ENCODE measurements around the gene PYGM.

The PYGM gene

GRCh38 chr11:64752175-64752970 lies 7.4 kb downstream of the PYGM start:
- no peak for DNase-seq

DNA sequence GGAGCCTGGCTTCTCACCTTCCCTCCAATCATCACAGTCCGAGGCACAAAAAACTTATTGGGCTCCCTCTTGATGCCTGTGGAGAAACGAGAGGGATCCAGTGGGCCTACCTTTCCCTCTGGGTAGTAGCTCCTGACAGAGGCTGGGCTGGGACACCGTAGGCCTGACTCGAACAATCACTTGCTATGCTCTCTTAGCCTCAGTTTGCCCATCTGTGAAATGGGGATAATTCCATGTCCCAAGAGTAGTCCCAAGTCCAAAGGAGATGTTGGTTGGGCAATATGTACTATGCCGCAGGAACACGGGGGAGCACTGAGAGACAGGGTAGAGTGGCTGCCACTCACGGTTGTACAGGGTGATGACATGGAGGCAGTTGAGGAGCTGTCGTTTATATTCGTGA lies 8.2 kb downstream of the PYGM start:
- no peak for DNase-seq

DNA sequence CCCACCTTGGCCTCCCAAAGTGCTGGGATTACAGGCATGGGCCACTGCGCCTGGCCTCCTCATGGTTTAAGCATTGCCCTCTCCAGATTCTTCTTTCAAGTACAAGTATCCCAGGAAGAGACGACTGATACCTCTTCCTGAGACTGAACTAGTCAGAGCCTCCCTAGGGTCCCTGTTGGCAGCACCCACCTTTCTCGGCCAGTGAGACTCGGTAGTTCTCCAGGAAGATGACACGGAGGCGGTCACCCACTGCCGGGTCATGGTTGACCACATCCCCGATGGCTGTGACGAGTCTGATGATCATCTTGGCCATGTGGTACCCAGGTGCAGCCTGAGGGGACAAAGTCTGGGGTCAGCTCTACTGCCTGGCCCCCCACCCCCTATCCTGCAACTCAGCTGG lies 8.6 kb downstream of the PYGM start:
- no peak for DNase-seq

GRCh38 chr11:64750361-64751054 lies 9.3 kb downstream of the PYGM start:
- DNase-seq: no peak

GRCh38 chr11:64747961-64748665 lies 11.7 kb downstream of the PYGM start:
- DNase-seq: no peak

DNA sequence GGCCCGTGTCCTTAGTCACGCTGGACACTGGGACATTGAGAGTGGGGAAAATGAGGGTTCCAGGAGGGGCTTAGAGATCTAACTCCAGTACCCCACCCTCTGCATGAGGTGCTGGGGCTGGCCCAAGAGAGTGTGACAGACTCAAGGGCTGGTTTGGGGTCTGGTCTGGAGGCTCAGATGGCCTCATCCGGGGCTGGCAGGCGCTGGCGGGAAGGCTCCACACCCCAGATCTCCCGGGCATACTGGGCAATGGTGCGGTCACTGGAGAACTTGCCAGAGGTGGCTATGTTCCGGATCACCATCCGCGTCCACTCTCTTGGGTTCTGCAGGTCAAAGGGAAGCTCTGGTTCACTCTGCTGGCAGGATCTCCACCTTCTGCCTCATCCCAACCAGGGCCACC lies 13.3 kb downstream of the PYGM start:
- DNase-seq: no peak

DNA sequence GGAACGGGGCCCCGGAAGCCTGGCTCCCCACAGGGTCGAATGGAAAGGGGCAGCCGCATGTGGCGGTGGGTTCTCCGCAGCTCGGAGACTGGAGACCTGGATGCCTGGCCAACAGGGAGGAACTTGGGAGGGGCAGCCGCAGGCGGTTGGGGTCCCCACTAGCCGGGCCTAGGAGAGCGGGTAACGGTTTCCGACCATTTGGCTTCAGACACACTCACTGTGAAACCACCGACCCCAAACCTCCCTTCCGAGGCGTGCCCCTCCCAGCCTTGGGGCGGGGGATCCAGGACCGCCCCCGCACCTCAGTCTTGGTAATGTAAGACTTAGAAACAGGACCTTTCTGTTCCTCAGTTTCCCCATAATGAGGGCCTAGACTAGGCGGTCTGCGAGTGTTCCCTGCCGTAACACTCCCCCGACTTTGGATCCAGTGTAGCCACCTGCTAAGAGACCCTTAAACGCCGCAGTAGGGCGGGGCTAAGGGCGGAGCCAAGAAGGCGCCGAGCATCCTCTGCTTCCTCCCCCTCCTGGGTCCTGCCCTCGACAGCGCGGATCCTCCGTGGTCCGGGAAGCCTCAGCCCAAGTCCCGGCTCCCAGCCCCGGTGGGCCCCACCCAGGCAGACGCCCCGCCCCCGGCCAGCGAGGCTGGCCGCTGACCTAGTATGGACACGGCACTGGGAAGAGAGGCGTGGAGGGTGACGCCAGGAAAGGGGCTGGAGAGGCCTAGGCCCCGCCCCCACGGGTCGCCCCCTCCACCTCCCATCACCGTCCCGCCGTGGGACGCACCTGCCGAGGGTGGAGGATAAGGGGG lies 14.0 kb downstream of the PYGM start:
- DNase-seq: peak; percentile 62 to 65

DNA sequence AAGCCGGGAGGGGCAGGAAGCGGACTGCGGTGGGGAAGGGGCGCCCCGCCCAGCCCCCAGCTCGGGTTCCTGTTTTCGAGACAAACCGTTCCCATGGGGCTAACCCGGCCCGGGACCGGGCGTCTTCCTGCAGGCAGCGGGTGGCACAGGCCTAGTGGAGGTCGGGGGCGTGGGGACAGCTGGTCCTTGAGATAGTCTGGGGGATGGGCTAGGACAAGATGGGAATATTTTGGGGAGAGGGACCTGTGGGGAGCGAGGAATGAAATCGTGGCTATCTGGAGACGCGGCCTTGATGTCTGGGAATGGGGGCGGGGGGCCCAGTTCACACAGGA lies 14.6 kb downstream of the PYGM start:
- DNase-seq: peak; percentile 61 to 66

- peak in 1 of 2 donors; percentile 38 for DNase-seq
Measured at GRCh38 chr11:64744544-64745188, 15.1 kb downstream of the PYGM start.

DNA sequence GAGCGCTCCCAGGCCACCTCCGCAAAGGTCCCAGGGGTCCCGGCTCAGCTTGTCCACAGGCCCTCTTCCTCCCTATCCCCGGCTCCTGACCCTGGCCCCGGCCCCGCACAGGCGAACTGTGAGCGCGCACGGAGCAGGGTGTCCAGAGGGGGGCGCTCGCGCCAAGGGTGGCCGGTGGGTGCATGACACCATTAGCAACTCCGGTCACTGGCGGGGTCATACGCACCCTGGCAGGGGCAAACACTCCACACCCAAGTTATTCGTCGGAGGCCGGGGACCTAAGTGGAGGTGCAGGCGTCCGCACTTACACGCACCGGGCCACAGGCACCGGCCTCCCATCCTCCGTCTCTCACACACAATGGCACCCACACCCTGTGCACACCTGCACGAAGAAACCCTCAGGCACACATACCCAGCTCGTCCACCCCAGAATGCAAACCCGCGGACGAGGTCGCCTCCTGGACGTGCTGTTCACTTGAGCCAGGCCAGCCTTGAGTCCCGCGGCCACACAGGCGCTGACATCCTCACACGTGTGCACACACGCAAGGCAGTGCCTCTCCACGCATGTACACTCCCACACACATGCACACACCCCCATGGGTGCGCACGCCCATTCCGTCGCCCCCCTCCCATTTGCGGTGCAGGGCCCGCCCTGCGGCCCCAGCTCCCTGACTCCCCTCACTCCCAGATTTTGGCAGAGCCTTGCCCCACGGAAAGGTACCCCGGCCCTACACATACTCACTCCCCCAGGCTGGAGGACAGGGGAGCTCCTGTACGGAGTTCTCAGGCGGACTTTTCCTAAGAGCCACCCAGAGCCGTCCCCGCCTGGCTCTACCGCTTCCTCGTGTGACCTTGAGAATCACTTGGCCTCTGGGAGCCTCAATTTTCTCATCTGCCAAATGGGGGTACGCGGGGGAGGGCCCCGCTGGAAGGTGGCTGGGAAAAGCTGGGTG lies 15.9 kb downstream of the PYGM start, which contains the start of gene RASGRP2:
Gene RASGRP2, minus strand, starts transcription at position 552 of the 953 bp plus-strand sequence. CDS start 1,276 bp downstream, outside the sequence.
- DNase-seq: peak; percentile 82 to 83

- DNase-seq: peak; percentile 83 to 84
Measured at GRCh38 chr11:64742889-64743590, 16.7 kb downstream of the PYGM start.

DNA sequence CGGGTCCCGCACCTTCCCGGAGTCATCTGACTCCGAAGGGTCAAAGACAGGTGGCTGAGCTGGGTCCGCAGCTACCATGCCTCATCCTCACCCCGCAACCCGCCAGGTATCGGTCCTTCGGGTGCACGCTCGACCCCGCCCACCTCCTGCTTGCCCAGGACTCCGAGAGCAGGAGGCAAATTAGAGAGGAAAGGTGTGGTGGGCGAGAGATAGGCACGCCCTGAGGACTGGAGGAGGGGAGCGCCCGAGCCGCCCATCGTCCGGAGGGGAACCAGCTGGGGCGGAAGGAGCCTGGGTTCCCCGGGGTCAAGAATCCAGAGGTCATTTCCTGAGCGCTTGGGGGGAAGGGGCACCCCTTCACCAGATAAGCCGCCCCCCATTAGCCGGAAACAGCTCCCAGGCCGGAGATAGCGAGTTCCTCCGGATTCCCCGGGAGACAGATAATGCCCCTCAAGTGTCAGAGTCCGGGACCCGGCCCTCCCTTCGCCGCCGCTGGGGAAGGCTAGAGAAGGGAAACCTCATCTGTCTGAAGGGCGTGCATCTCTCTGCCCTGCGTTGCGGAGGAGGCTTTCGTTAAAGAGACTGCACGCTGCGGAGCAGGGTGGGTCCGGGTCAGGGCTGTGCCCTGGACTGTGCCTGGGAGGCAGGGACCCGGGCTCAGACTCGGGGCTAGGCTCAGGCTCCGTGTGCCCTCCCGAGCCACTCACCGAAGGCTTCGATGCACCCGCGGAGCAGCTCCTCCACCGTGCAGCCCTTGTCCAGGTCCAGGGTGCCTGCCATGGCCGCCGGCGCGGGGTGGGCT lies 17.5 kb downstream of the PYGM start:
- peak; percentile 41 to 47 for DNase-seq

DNA sequence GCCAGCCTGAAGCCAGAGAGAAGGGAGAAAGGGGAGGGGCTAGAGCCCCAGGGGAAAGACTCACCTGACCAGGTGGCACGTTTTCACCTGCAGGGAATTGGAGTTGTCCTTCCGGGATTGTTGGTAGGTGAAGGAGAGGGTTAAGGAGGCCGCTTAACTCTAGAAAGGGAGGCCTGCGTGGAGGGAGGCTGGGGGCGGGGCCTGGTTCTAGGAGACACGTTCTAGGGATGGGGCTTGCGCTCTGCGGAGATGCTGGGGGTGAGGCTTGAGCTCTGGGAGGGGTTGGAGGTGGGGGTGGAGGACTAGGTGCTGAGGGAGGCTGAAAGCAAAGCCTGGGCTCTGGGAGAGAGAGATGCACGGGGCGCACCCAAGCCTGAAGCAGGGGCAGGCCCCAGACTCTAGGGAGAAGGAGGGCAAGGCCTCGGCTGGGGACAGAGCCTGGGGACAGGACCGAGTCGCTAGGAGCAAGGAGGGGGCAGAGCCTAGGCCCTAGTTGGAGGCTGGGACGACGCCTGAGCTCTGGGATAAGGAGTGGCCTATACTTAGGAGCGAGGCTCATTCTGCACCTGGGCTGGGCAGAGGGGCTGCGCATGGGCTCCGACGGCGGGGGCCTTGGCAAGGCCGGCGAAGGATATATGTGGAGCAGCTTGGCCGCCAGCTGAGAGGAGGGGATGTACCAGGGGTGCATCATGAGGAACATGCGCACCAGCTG lies 18.2 kb downstream of the PYGM start:
- DNase-seq: no peak

DNA sequence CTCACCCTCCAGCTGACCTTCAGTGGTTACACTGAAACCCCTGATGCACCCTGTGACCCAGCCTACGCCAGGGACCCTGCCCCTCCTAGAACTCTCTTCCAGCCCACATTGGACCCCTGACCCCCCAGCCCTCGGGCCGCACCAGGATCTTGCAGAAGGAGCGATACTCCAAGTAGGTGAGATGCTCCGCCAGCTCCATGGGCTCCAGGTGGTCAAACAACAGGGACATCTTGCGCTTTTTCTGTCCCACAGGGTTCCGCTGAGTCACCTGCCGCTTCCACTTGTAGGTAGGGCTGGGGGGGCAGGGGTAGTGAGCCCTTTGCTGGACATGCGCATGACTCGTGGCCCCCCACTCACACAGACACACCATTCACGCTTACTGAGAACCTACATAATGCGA lies 19.9 kb downstream of the PYGM start:
- no peak for DNase-seq

GRCh38 chr11:64736654-64737053 lies 23.1 kb downstream of the PYGM start:
- DNase-seq: no peak

DNA sequence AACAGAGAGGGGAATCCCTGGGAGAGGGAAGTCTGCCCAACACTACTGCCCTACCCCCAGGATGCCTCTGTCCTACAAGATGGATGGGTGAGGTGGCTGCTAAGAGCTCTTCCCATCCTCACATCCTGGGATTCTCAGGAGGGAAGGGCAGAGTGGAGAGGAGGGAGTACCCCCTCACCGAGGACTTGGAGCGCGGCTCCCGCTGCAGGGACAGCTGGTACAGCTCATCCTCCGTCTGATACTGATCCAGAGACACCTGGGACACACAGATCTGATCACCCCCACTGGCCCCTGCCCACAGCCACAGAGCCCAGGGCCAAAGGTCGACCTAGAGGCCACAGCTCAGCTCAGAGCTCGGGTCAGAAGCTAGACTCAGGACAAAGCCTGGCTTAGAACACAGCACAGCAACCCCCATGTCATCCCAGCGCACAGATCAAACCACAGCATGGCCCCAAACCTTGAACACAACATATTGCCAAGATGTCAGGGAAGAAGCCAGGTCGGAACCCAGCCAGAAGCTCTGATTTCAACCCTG lies 24.0 kb downstream of the PYGM start:
- no peak for DNase-seq

DNA sequence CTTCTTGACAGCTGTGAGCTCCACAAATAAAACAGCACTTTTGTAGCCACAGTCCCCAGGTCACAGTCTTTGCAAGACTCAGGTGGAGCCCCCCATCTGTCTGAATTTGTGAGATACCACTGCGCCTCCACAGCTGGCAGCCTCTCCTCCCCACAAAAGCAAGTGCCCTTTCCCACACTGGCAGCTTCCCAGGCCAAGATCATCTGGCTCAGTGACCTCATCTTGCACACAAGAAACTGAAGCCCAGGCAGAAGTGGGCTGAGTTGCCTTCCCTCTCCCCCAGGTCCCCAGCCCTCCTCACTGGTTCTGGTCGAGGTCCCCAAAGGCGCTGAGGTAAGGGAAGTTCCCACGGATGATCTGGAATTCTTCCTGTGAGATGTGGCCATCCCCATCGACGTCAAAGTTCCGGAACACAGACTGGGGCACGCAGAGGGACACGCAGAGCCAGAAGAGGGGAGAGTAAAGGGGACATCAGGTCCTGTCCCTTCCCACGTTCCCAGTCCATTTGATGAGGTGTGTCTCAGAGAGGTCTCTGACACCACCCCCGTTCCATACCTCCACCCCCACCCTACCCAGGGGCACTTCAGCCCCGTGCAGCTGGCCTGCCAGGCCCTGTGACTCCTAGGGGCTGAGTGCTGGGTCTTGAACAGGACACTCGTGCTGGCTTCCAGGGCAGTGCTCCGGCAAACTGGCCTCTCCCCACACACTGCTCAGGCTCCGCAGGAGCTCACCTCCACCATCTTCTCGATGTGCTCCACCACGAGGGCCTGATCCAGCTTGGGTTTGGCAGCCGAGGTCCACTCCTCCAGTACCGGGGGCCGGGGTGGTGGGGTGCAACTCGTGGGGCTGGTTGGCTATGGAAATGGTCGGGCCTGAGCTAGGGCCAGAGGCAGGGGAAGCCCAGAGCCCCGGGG lies 24.7 kb downstream of the PYGM start:
- DNase-seq: no peak

- no peak for DNase-seq
Measured at GRCh38 chr11:64731601-64732000, 28.2 kb downstream of the PYGM start.
